ENCODE results near the gene FAM78A. TPM values are rescaled to one million over a fixed set of nuclear protein-coding genes. Genes with fewer than 3 reads are reported as not detected.

The FAM78A gene
- total RNA-seq, 6 experiments from 2014 or later = 0.11 to 0.83 (median 0.34) TPM

Other genes with a start within 250 kb of the FAM78A start
- gene AIF1L, start 180.0 kb downstream of the FAM78A start, total RNA-seq (2021; fragmentation: NEBNext Ultra II Directional; extraction: Animal tissue kit (Norgen Biotek cat#: 25700)) = under 1 TPM; 0.05 to 0.37 (median 0.21) TPM
- 10 to 100 TPM; 34.2 to 43.7 (median 39.3) TPM for gene NUP214, start 150.9 kb downstream of the FAM78A start, total RNA-seq (2021; fragmentation: NEBNext Ultra II Directional; extraction: Animal tissue kit (Norgen Biotek cat#: 25700))
- 10 to 100 TPM in 1 of 6 experiments, 1 to 10 TPM in 5; 1.2 to 10.2 (median 1.9) TPM for gene PLPP7, start 13.2 kb upstream of the FAM78A start, total RNA-seq (2021; fragmentation: NEBNext Ultra II Directional; extraction: Animal tissue kit (Norgen Biotek cat#: 25700))
- gene PRRC2B, start 117.6 kb upstream of the FAM78A start, total RNA-seq (2021; fragmentation: NEBNext Ultra II Directional; extraction: Animal tissue kit (Norgen Biotek cat#: 25700)) = 100 to 1,000 TPM; 130 to 173 (median 145) TPM
- 10 to 100 TPM; 39.0 to 45.7 (median 40.2) TPM for gene POMT1, start 226.4 kb upstream of the FAM78A start, total RNA-seq (2021; fragmentation: NEBNext Ultra II Directional; extraction: Animal tissue kit (Norgen Biotek cat#: 25700))